GM18868 (cell line): ENCODE data around the gene SPINK5.
"Not testable (repeated sequence)": the region's sequence is repeated elsewhere in the genome, so short reads cannot be mapped to it uniquely, and the experiment has no call there.

ENCODE experiments used
- ATAC-seq: cut with Tn5 transposase; IDR thresholded peaks from one replicate; pipeline ENCODE4 v1.9.1; 2021; ENCODE audit warnings: mild to moderate bottlenecking, moderate library complexity; ENCODE audit not compliant: unreplicated experiment

The SPINK5 gene

GRCh38 chr5:148063861-148064260, at the start of gene SPINK5:
TSS of gene SPINK5 (plus strand) at chr5:148063980. CDS start at chr5:148064045, 65 bp downstream.
- no peak for ATAC-seq

- no peak for ATAC-seq
Measured at GRCh38 chr5:148014276-148014675, 49.5 kb upstream of the SPINK5 start.

DNA sequence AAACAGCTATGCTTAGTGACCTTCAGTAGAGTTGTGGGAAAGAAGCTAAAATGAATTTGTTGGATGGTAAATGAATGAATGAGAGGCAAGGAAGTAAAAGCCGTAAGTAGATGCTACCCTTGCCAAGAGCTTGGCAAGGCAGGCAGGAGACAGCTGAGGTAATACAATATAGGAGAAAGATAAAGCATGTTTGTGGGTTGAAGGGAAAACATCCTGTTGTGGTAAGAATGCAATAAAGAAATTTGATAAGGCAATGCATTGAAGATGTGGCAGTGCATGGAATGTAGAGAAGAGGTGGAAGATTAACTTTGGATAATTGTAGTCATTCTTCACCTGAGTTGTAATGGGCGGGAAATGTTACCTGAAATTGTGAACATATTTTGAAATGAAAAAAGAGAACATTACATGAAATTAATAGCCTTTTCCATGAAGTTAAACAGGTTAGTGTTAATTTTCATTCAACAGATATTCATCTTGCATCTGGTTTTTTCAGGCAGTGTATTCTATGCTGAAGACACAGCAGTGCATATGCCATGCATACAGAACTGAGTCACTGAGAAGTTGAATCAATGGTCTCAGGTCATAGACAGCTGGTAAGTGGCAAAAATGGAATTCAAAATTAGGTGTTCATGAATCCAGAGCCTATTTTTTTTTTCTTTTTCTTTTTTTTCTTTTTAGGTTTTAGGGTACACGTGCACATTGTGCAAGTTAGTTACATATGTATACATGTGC, 43.4 kb upstream of the SPINK5 start:
- no peak for ATAC-seq

GRCh38 chr5:148027505-148027904, 36.3 kb upstream of the SPINK5 start:
- no peak for ATAC-seq

- no peak for ATAC-seq
Measured at GRCh38 chr5:148029131-148029530, 34.6 kb upstream of the SPINK5 start.

DNA sequence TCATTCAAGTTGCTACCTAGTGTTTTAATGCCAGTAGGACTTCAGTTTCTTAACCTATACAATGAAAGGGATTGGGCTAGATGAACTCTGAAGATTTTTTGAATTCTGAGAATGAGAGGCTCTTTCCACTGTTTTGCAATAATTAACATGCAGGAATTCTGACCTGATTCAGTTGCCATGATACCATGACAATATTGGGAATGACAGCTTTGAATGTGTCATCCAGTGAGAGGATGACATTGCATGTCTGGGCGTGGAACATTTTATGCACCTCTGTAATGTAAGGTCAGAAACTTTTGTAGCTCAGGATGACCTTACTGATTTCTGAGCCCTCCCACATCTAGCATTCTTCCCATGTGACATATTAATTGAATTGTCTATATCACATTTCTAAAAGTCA, 30.6 kb upstream of the SPINK5 start:
- ATAC-seq, result no peak

- ATAC-seq, result peak; percentile 77
Measured at GRCh38 chr5:148035676-148036075, 28.1 kb upstream of the SPINK5 start.

DNA sequence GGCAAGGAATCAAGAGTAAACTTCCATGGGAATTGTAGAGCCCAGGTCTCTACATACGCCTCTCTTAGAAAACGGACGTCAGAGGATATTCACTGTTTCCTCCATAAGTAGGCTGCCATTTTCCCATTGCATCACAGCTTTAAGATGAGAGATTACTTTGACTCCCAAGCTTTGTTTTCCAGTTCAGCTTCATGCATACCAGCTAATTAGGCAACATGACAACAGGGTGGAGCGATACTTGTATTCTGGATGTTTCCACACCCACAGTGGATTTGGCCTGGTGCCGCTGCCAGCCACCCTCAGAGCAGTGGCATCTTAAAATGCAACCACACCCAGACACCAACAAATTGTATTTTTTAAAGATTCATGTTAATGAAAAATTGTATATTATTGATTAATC, 20.9 kb upstream of the SPINK5 start:
- ATAC-seq, result no peak

GRCh38 chr5:148043705-148044104, 20.1 kb upstream of the SPINK5 start:
- no peak for ATAC-seq

DNA sequence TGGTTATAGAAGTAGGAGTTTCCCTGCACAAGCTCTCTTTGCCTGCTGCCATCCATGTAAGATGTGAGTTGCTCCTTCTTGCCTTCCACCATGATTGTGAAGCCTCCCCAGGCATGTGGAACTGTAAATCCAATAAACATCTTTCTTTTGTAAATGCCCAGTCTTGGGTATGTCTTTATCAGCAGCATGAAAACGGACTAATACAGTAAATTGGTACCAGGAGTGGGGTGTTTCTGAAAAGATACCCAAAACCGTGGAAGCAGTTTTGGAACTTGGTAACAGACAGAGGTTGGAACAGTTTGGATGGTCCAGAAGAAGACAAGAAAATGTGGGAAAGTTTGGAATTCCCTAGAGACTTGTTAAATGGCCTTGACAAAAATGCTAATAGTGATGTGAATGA, 8.6 kb upstream of the SPINK5 start:
- ATAC-seq, result not testable (repeated sequence)

GRCh38 chr5:148060309-148060708, 3.5 kb upstream of the SPINK5 start:
- no peak for ATAC-seq

GRCh38 chr5:148060881-148061280, 2.9 kb upstream of the SPINK5 start:
- ATAC-seq, result no peak

DNA sequence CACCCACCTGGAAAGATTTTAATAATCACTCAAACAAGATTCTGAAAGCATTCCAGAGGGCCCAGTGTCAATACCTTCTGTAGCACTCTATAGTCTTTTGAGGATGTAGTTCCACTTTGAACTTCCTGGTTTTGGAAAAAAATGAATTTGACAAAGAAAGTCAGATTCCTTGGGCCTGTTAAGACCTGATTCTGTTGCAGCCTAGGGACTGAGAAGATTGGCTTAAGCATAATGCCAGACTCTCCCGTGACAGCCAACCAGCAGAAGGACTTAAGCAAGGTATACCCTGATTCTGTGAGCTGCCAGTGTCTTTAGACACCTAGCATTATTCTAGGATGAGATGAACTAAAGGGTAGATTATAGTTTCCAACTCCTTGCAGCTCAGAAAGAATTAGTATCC, 6.8 kb downstream of the SPINK5 start:
- no peak for ATAC-seq

DNA sequence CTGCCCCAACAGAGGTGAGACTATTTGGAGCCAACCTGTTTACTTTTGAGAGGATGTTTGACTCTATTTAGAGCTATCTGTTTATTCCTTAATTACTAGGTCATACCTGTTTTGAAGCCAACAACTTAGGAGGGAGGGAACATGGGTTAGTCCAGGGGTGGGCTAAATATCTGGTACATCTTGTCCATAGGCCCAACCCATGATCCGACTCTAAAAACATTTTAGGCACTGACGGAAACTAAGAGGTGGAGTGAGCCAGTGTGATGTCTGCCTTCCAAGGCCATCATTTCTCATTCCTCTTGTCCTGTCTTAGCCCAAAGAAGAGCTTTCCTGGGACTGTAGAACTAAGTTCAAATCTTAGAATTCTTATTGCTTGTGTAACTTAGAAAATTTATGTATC, 8.4 kb downstream of the SPINK5 start:
- ATAC-seq, result no peak

- no peak for ATAC-seq
Measured at GRCh38 chr5:148075529-148075928, 11.7 kb downstream of the SPINK5 start.

DNA sequence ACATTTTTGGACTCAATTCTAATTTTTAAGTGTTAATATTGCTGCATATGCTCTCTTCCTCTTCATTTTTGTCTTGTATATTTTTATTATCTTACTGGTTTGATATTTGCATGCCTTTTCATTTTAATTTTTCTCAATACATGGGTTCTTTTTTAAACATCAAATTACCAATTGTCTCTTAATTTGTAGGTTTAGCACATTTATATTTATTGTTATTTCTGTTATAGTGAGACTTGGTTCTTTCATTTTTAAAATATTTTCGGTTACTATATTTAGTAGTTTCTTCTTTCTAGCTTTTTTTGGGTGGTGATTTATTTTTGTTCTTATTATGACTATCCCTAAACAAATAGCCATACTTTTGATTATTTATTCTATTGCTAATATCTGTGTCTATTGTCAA, 19.4 kb downstream of the SPINK5 start:
- no peak for ATAC-seq

DNA sequence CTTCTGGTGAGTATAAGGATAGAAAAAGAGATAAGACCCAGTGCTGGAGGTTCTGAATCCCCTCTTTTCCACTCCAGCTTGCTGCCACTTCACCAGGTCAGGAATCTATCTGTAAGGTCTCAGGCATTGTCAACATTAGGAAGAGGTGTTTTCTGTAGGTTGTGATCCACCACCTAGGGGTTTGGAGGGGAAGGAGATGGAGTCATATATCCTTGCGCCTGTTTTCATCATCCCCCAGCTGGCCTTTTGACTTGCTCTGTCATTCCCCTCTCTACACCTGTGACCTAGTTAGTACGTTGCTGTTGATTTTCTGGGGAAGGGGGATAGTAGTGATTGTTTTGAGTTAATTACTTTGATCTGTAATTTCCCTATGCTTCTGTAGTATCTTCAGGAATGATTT, 20.5 kb downstream of the SPINK5 start:
- ATAC-seq, result no peak

- no peak for ATAC-seq
Measured at GRCh38 chr5:148085310-148085709, 21.5 kb downstream of the SPINK5 start.

GRCh38 chr5:148085977-148086705, 22.4 kb downstream of the SPINK5 start:
- ATAC-seq, result no peak

DNA sequence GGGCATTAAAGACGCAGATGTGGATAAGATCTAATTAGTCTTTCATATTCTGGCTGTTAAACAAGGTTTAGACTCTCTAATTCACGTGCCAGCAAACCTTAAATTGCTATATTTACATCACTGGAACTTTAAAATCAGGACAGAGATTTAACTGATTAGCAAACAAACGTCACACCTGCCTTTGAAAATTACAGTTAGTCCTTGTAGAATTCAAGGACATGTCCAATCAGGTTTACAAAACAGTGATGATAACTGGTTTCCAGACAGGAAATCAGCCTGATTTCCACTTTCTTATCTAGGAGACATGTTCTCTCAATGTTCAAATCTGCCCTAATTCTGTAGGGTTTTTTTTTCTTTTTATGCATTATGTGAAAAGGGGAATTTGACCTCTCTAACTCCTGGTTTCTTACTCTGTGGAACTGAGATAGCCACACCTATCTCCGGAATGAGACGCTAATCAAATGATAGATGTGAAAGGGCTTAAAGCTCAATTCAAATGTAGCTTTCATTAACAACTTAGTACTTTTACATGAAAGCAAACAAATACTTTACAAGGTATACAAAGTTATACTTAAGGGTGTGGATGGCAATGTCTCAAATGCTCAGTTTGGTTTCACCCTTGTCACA, 26.5 kb downstream of the SPINK5 start:
- peak; percentile 7 for ATAC-seq

- ATAC-seq, result peak; percentile 89
Measured at GRCh38 chr5:148090773-148091250, 27.0 kb downstream of the SPINK5 start.
